ENCODE measurements around the gene STK39.

The STK39 gene

DNA sequence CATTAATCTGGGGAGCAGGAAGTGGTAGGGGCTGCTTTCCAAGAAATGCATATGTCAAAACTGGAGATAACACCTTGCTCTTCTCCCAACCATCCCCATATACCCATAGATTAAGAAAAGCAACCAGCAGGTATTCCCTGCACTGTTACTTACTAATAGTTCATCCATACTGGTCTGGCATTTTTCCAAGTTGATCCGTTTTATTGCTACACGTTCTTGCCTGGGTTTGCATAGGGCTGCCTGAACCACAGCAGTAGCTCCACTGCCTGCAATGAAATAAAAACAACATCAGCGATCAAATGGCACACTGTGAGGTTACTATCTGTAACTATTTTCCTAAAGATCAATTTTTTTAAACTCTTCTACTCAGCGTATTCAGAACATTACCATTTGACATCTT is 65.6 kb downstream of the STK39 start:
- no peak for DNase-seq

DNA sequence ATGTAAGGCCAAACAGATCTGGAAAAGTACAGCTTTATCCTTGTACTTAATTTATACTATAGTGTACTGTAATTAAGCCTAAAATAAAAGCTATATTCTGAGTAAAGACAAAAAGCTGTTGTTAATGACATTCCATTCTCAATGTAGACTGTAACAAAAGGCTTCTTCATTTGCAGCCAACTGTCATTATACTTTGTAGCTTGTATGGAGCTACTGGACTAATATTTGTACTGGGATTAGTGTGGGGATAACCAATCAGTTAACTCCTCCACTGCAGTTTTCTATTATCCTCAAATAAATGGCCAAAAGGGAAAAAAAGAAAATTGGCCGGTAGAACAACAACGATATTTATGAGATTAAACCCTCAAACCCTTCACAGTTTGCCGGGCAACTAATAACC is 66.5 kb downstream of the STK39 start:
- no peak for DNase-seq

DNA sequence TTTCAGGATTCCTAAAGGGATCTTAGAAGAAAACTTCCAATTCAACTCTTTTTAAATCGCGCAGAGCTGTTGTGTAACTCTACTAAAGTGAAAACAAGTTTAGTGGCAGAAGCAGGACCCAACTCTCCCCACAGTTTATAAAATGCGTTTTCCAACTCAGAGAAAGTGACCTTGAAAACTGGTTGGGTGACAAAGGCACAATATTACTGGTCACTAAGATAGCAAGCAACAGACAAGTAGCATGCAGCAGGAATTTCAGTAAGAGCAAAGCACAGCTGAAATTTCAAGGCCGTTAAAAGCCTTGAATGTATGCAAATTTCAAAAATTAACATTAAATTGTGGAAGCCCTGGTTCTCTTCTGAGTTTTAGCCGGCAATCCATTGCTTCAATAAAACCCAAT is 66.9 kb downstream of the STK39 start:
- DNase-seq, result no peak

DNA sequence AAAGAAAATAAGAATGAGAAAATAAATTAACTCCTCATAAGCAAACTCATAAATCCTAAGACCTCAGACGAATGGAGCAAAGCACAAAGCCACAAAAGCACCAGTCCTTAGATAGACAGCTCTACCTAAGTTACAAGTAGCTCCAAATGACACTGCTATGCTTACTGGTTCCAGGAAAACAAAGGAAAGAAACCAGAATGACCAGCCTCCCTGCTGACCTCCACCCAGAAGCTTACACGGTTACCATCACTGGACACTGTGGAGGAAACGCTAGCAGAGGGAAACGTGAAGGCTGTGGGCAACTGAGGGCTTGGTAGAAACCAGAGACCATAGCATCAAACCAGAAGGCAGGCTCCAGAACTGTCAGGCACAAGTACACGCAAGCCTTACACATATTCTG is 67.8 kb downstream of the STK39 start:
- DNase-seq, result no peak

DNA sequence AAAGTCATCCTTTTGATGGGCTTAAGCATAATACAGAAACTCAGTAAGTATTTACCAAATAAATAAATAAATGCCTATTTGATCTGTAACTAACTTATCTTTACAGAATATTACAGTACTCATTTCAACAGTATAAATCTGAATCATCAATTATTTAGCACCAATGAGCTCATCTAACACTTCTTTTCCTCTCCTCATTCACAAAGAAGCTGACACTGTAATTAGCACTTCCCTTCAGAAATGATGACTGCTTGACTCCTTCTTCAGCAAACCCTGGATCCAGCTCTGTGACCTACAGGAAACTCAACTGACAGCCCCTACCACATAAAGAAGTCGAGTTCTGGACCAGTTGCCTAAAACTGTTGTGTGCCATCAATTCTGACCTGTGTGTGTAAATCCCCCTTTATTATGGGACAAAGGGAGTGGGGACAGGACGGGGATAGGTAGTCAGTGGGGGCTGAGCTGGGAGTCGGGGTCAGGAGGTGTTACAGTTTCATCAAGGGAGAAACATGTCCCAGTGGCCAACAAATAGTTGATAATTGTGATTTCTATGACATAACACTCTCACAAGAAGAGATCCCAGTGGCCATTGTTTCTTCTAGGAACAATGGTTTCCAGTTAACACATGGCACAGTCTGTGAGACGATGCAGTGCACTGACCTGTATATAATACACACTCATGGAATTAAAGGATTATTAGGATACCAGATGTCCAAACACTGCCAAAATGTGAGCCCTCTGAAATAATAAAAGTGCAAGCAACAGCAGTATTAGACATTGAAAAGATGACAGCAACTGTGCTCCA is 68.7 kb downstream of the STK39 start:
- DNase-seq, result no peak

DNA sequence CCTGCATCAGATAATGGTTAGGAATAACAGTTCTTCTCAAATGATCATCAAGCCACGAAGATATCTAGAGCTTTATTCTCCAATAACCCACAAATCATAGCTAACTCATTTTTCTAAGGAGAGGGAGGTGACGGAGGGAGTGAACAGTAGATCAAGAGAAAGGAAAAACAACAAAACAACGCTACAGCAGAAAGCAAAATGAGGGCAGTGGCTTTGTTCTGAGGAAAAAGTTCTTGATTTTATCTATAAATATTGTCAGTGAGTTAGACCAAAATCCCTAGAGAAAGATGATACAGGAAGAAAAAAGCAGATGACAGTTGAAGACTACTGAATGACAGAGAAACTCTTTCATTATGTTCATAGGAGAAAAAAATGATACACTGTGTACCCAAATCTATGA is 71.0 kb downstream of the STK39 start:
- DNase-seq, result no peak

DNA sequence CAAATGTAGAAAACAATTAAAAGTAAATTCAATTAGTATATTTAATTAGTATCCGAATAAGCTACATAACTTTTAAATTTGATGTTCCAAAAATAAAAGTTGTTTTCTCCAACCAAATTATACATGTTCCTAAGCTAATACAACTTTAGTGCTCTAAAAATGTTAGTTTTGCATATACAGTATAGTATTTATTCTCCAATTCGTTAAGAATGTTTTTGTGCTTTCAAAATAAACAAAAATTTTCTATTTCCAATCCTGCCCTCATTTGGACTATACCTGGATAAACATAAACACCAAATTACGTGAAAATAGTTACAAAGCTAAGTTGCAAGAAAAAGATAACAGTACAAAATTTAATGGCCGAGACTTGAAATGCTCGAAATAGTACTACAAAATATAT is 71.9 kb downstream of the STK39 start:
- no peak for DNase-seq

DNA sequence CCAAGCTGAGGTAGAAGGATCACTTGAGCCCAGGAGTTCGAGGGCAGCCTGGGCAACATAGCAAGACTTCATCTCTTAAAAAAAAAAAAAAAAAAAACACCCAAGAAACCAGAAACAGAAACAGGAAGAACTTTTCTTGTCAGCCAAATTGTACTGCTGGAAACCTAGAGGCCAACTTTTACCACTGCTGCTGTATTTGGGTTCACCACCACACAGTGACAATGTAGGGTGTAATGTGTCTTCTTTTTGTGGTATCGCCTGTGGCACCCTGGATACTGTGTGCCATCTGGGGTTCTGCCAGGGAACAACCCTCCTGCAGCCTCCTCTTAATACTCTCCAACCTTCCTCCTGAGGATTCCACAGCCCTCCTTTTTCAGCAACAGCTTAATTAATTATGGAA is 72.6 kb downstream of the STK39 start:
- DNase-seq, result peak; percentile 4

DNA sequence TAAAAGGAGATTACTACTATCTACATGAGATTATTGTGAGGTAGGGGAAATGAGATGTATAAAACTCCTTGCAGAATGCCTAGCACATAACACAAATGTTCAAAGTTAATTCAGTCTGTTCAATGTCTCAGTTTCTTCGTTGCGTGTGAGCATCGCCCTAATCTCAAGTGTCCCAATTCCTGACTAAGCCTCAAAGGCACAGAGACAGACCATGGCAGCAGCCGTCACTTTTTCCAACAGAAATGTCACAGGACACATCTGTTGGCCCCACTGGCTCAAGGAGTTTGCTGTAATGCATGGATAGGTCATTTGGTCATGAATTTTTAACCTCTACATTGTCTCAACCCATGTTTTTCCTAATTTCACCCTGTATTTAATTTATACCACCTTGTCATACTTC is 75.3 kb downstream of the STK39 start:
- DNase-seq, result no peak

DNA sequence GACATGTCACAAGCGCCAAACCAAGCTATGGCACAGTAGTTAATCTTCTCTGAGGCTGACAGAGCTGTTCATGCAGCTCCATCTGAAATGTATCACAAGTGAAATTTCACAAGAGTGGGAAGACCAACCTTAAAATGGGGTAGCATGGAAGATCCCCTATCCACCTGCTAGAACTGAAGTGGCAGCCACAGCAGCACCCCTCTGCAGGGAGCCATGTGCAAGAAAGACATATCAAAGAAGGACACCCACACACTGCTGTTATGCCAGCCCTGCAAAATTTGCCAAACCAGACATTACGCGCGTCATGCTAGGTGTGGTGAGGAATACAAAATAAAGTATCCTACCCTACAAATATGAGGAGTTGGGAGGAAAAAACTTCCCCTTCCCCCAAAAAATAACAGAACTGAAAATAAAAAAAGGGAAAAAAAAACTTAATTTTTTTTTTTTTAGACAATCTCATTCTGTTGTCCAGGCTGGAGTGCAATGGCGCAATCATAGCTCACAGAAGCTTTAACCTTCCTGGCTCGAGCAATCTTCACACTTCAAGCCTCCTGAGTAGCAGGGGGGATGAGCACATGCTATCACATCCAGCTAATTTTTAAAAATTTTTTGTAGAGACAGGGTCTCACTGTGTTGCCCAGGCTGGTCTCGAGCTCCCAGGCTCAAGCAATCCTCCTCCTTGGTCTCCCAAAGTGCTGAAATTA is 76.2 kb downstream of the STK39 start:
- no peak for DNase-seq

DNA sequence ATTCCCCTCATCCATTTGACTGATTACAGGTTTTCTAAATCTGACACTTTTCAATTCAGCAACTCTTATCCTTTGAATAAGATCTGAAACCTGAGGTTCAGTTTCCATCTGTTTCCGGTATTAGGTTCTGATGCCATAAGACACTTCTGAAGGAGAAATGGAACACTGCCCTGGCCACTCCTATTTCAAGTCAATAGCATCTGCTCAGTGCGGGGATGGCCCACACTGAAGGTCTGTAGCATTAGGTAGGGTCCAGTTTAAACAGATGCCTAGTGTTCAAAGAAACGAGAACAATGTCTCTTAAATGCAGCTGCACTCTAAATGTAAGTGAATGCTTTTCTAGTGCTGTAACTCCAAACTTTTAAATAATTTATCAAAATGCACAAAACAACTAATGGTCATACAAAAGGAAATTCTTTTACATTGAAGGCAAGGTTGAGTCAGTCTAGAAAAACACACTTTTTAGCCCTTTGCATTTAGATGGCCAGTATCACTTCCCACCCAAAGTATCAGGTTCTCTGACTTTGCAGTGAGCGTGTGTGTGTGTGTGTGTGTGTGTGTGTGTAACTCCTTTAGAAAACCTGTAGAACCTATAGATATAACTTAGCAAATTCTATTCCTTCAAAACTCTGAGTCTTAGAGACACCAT is 78.2 kb downstream of the STK39 start:
- no peak for DNase-seq

DNA sequence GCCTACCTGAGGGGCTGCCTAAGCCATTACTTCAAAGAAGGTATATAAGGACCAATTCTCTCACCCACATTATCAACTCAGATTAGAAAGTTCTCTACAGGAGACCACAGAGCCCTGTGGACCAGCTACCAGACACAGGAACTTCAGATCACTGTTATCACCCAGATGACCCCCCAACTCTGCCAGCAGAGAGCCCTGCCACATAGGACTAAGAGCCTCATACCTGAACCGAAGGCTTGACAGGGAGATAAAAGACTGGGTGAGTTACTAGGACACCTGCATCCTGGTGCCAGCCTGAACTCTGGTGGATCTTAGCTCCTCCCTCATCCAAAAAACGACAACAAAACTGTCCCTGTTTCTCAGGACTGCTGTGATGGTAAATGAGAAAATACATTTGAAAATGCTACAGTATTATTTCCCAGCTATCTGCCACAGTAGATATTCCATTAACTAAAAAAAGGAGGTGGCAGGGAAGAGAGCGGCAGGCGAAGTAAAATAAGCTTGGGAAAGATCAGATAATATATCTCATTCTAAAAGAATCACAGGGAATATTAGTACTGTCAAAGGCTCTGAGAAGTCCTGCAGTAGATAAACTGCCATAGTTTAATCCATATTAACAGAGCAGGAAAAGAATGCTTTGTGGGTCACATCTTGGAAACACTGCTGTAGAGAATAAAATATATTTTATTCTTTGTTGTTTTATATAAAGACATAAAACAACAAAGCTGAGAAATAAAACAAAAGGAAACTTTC is 79.7 kb downstream of the STK39 start:
- no peak for DNase-seq

DNA sequence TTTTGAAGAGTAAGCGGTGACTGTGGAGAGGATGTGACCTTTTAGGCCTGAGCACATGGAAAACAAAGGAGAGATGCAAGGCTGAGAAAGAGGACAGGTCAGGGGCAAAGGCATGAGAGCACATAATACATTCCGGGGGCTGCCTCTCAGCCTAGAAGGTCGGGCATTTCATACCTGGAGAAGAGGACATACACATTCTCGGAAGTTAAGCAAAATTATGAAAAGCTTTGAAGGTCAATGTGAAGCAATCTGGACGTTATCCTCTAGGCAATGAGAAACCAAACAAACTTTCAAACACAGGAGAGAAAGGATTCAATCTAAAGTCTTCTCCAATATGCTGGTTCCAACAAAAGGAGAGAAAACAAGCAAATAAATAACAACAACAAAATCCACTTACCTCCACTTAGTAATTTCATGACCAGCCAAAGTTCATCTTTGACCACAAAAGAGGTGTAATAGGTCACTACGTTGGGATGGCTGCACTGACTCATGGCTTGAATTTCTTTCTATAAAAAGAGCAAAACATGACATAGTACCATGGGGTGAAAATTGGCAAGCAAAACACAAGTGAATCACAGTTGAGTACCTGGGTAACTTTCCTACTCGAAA is 80.4 kb downstream of the STK39 start:
- no peak for DNase-seq

DNA sequence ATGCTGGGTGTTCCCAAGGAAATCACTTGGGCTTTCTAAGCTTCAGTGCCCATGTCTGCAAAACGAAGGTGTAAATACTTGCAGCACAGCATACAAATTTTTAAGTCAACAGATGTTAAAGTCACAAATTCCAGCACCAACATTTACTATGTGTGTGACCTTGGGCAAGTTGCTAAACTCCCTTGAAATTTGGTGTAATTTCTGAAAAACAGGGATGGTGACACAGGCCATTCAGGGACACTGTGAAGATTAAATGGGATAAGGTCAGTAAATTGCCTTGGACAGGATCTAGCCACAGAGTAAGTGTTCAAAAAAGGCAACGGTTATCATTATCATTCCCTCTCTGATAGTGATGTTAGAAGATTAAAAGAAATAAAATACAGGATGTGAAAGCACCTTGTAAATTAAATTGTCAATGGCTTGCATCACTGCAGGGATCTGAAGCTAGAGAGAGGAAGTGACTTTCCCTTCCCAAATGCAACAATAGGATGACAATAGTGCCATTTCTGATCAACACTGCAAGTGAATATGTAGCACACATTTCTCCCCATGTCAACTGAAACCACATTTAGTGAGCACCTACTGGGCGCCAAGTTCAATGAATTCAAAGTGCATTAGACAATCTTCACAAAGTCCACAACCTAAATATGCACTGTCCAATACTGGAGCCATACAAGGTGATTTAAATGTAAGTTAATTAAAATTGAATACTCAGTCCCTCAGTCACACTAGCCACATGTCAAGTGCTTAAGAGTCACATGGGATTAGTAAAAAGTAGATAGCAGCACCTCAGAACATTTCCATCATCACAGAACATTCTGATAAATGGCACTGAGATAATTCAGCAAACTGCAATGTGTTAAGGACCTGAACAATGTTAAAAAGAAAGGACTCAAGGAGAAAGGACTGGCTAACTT is 81.2 kb downstream of the STK39 start:
- no peak for DNase-seq

DNA sequence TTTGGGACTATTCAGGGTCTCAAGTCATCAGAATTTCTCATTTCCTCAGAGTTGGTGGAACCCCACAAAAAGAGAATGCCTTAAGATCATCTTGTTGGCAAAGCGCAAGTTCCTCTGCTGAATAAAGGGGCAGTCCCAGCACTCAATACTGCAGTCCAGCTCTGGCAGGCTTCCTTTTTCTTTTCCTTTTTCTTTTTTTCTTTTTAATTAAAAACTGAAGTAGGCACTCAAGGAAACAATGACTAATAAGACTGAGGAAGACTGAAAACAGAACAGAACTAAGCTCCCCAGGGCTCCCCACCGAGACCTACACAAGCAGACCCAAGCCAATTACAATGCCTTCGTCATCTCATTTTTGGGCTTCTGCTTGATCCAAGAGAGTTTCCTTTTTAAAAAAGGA is 82.0 kb downstream of the STK39 start:
- DNase-seq, result no peak

DNA sequence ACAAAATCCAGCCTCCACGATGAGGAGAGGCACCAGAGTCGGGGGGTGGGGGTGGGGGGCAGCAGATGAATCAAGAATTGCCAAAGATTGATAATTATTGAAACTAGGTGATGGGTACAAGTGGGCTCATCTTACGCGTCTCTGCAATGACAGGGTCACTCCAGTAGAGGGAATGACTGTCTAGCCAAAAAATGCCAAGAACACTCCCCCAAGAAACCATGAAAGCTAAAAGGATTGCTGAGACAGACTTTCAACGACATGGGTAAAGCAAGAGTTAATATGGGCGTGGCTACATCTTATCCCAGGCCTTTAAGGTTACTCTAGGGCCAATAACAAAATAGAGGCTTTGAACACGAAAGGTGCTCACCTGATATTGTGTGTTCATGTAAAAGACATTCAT is 86.5 kb downstream of the STK39 start:
- DNase-seq, result no peak

DNA sequence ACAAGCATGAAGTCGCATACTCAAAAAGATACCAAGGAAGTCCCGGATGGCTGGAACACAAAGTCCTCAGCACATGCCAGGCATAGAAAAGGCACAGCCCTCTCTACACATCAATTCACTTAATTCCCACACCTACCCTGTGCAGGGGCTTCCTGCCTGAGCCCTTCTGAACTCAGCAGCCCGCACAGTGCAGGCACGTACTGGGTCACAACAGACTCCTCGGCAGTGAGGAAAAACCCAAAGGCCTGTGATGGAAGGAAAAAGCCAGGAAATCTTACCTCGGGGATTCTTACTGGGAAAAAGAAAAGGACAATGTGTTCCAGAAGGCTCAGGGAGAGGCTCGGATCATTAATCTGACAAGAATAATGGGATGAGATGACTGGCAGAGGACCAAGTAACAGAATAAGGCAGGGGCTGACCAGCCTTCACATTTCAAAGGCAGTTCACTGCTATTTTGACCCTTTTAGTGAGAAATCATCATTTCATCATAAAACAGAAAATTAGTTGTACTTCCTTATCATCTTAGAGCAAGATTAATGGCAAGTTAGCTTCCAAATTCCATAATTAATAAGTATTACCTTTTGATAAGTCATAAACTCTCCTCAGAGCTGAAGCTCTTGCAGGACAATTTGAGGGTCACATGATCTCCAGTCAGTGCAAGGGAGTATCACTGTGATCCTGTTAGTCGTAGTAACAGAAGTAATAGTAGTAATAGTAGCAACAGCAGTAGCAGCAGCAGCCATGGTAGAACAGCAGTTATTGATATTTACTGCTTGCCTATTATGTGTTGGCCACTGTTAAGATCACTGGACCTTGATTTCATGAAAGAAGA is 87.4 kb downstream of the STK39 start:
- DNase-seq, result no peak

DNA sequence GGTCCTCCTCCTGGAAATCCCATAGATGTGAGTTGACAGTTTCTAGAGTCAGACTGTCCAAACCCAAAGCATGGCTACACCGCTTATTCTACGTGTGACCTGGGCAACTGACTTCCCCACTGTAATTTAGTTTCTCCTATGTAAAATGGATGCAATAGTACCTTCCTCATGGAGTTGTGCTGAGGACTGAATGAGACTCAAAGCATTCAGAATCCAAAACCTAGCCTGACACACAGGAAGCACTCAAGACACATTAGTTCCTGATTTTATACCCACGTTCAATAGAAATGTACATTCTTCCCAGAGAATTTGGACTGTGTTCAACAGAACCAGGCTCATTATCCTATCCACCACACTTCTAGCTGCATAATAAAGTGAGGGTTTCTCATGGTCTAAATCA is 88.8 kb downstream of the STK39 start:
- DNase-seq, result no peak

DNA sequence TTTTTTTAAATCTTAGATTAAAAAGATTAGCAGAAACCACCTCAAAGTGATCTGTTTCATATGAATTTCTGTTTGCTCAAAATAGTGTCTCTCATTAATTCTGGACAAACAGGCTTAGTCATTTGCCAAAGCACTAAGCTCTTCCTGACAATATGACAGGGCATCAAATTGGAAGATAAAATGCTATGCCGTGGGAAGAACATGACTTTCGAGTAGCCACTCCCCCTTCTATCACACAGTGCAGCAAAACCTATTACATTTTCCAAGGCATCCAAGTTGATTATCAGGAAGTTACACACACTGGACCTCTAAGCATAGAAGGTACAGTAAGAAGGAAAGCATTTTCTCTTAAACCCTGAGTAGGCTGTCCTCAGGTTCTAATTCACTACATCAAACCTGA is 89.5 kb downstream of the STK39 start:
- DNase-seq, result no peak

DNA sequence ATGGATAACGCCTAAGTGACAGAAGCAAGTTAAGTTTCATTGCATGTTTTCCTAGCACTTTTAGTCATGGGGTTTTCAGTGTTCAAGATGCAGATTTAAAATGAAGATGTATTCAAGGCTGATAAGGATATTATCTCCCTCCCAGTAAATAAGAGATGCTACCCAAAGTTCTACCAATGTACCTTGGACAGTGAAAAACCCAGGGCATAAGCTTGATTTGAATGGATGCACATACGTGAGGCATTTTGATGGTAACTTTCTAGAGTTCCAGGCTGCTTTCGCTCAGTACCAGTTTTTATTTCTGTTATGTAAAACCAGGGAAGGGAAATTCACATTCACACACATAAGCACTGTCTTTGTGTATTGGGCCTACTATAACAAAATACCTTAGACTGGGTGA is 90.3 kb downstream of the STK39 start:
- DNase-seq, result no peak

DNA sequence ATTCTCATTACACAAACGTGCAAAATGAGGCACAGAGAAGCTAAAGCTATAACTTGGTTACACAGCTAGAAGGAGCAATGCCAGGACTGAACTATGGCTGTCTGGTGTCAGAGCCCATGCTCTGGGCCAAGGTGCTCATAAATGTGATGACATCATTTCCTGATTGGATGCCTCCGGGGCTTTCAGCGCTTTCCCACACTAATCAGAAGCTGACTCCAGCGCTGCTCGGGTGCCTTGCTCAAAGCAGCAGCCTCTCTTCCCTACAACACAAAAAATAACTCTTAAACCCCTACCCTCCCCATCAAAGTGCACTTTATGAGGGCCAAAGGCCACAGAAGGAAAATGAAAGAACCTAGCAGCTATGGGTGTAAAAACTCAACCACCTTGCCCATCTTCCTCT is 90.7 kb downstream of the STK39 start:
- DNase-seq, result no peak
